HUES48 (cell line): ENCODE measurements around the gene CDH12.

Source experiments
- H3K27ac ChIP-seq: one replicate; pipeline ENCODE4 v1.7.0; 2013; ENCODE audit warnings: low read depth, low read length, inconsistent platforms
- H3K27me3 ChIP-seq: 2 replicates; pipeline ENCODE4 v1.6.1; 2013; ENCODE audit warnings: mild to moderate bottlenecking, low read length; ENCODE audit not compliant: control insufficient read depth, insufficient read depth
- H3K36me3 ChIP-seq: 2 replicates; pipeline ENCODE4 v1.6.1; 2013; ENCODE audit warnings: low read length; ENCODE audit not compliant: control insufficient read depth, insufficient read depth
- H3K4me1 ChIP-seq: 2 replicates; pipeline ENCODE4 v1.6.1; 2013; ENCODE audit warnings: mild to moderate bottlenecking, low read length; ENCODE audit not compliant: control insufficient read depth, insufficient read depth
- H3K4me3 ChIP-seq: 2 replicates; pipeline ENCODE4 v1.5.1; 2013; ENCODE audit warnings: mild to moderate bottlenecking, low read depth, low read length
- H3K9ac ChIP-seq: 2 replicates; pipeline ENCODE4 v1.6.1; 2013; ENCODE audit warnings: mild to moderate bottlenecking, low read depth, low read length, moderate library complexity
- H3K9me3 ChIP-seq: 2 replicates; pipeline ENCODE4 v1.6.1; 2013; ENCODE audit warnings: low read length; ENCODE audit not compliant: control insufficient read depth, insufficient read depth

The CDH12 gene

GRCh38 chr5:22651355-22651754, 201.8 kb downstream of the CDH12 start:
- Histone ChIP-seq H3K27me3 (no peaks in the 10 kb centered on the region), H3K27ac (no peak overlapping the region), H3K4me3 (no peak overlapping the region), H3K4me1 (no peaks in the 10 kb centered on the region), H3K9ac (no peak overlapping the region), H3K9me3 (no peaks in the 10 kb centered on the region), H3K36me3 (no peaks in the 10 kb centered on the region)

GRCh38 chr5:22650511-22650910, 202.6 kb downstream of the CDH12 start:
- H3K4me3 ChIP-seq: no peak overlapping the region
- no peaks in the 10 kb centered on the region for H3K27me3 ChIP-seq
- no peaks in the 10 kb centered on the region for H3K9me3 ChIP-seq
- no peak overlapping the region for H3K27ac ChIP-seq
- H3K9ac ChIP-seq: no peak overlapping the region
- no peaks in the 10 kb centered on the region for H3K36me3 ChIP-seq
- H3K4me1 ChIP-seq: no peaks in the 10 kb centered on the region

- no peak overlapping the region for H3K27ac ChIP-seq
- H3K27me3 ChIP-seq: no peaks in the 10 kb centered on the region
- no peaks in the 10 kb centered on the region for H3K9me3 ChIP-seq
- no peaks in the 10 kb centered on the region for H3K4me1 ChIP-seq
- no peaks in the 10 kb centered on the region for H3K36me3 ChIP-seq
- H3K9ac ChIP-seq: no peak overlapping the region
- H3K4me3 ChIP-seq: no peak overlapping the region
Measured at GRCh38 chr5:22649074-22649473, 204.1 kb downstream of the CDH12 start.

- Histone ChIP-seq H3K4me3 (no peak overlapping the region), H3K9me3 (no peaks in the 10 kb centered on the region), H3K36me3 (no peaks in the 10 kb centered on the region), H3K27ac (no peak overlapping the region), H3K27me3 (no peaks in the 10 kb centered on the region), H3K9ac (no peak overlapping the region), H3K4me1 (no peaks in the 10 kb centered on the region)
Measured at GRCh38 chr5:22644859-22645258, 208.3 kb downstream of the CDH12 start.

- no peaks in the 10 kb centered on the region for H3K4me1 ChIP-seq
- no peak overlapping the region for H3K9ac ChIP-seq
- no peaks in the 10 kb centered on the region for H3K9me3 ChIP-seq
- H3K27ac ChIP-seq: no peak overlapping the region
- no peaks in the 10 kb centered on the region for H3K36me3 ChIP-seq
- H3K4me3 ChIP-seq: no peak overlapping the region
- no peaks in the 10 kb centered on the region for H3K27me3 ChIP-seq
Measured at GRCh38 chr5:22643356-22643755, 209.8 kb downstream of the CDH12 start.

- Histone ChIP-seq H3K27me3 (no peaks in the 10 kb centered on the region), H3K9me3 (no peaks in the 10 kb centered on the region), H3K4me3 (no peak overlapping the region), H3K27ac (no peak overlapping the region), H3K36me3 (no peaks in the 10 kb centered on the region), H3K9ac (no peak overlapping the region), H3K4me1 (peaks cover 13% of the 10 kb centered on the region)
Measured at GRCh38 chr5:22631683-22632082, 221.5 kb downstream of the CDH12 start.

GRCh38 chr5:22627029-22627428, 226.1 kb downstream of the CDH12 start:
- Histone ChIP-seq H3K4me3 (no peak overlapping the region), H3K9ac (no peak overlapping the region), H3K9me3 (no peaks in the 10 kb centered on the region), H3K27ac (no peak overlapping the region), H3K36me3 (no peaks in the 10 kb centered on the region), H3K27me3 (no peaks in the 10 kb centered on the region), H3K4me1 (peaks cover 13% of the 10 kb centered on the region)

- Histone ChIP-seq H3K9me3 (no peaks in the 10 kb centered on the region), H3K9ac (no peak overlapping the region), H3K4me3 (no peak overlapping the region), H3K27ac (no peak overlapping the region), H3K36me3 (no peaks in the 10 kb centered on the region), H3K27me3 (no peaks in the 10 kb centered on the region), H3K4me1 (peaks cover 16% of the 10 kb centered on the region)
Measured at GRCh38 chr5:22625451-22625850, 227.7 kb downstream of the CDH12 start.

GRCh38 chr5:22621084-22621483, 232.1 kb downstream of the CDH12 start:
- peaks cover 29% of the 10 kb centered on the region for H3K4me1 ChIP-seq

GRCh38 chr5:22615964-22616363, 237.2 kb downstream of the CDH12 start:
- H3K9ac ChIP-seq: no peak overlapping the region
- peaks cover 21% of the 10 kb centered on the region for H3K4me1 ChIP-seq

More at GRCh38 chr5:22621084-22621483, 232.1 kb downstream of the CDH12 start:
- H3K27ac ChIP-seq: peak overlapping the region; percentile 39
- no peaks in the 10 kb centered on the region for H3K36me3 ChIP-seq
- no peaks in the 10 kb centered on the region for H3K27me3 ChIP-seq
- H3K9ac ChIP-seq: no peak overlapping the region
- peak overlapping the region; percentile 14; the same call in 1 of the 2 replicates for H3K4me3 ChIP-seq
- no peaks in the 10 kb centered on the region for H3K9me3 ChIP-seq

GRCh38 chr5:22614486-22615094, 238.6 kb downstream of the CDH12 start:
- H3K4me3 ChIP-seq: no peak overlapping the region
- H3K9ac ChIP-seq: no peak overlapping the region
- peaks cover 22% of the 10 kb centered on the region for H3K27me3 ChIP-seq
- no peak overlapping the region for H3K27ac ChIP-seq
- H3K9me3 ChIP-seq: no peaks in the 10 kb centered on the region
- no peaks in the 10 kb centered on the region for H3K36me3 ChIP-seq
- peaks cover 7% of the 10 kb centered on the region; the same call in 1 of the 2 replicates for H3K4me1 ChIP-seq

More at GRCh38 chr5:22615964-22616363, 237.2 kb downstream of the CDH12 start:
- Histone ChIP-seq H3K27ac (no peak overlapping the region), H3K4me3 (no peak overlapping the region), H3K36me3 (no peaks in the 10 kb centered on the region), H3K27me3 (peaks cover 19% of the 10 kb centered on the region), H3K9me3 (no peaks in the 10 kb centered on the region)
